HL-60 (cell line): ENCODE results near the gene FBXO9.

Experiments used
- CTCF ChIP-seq: IDR thresholded peaks from one replicate; pipeline ENCODE4 v1.5.1; 2011; ENCODE audit warnings: low read length, control low read depth, inconsistent platforms; ENCODE audit not compliant: insufficient read depth
- POLR2AphosphoS5 ChIP-seq: IDR thresholded peaks from 2 replicates; pipeline ENCODE4 v1.6.1; 2012; ENCODE audit warnings: low read depth
- REST ChIP-seq: IDR thresholded peaks from 2 replicates; pipeline ENCODE4 v1.6.1; 2012; ENCODE audit warnings: low read depth; ENCODE audit not compliant: insufficient replicate concordance

GRCh38 chr6:53028467-53028866 lies 36.7 kb upstream of the FBXO9 start:
- no peak for TF ChIP-seq CTCF
- no peak for TF ChIP-seq POLR2AphosphoS5
- TF ChIP-seq REST: no peak
